CD4-positive, alpha-beta T cell treated with Interleukin-1 beta for 1 hour (primary cell): ENCODE measurements around the gene MYH15.

Source experiments
- DNase-seq, 2 donors: peaks; one replicate each; pipeline ENCODE4 v3.0.0-alpha.2; 2020 to 2022

The MYH15 gene

GRCh38 chr3:108510496-108510895 lies at the start of gene MYH15:
TSS of gene MYH15 (minus strand) at chr3:108510596. CDS start at chr3:108510530, 66 bp downstream.
- no peak for DNase-seq

- no peak for DNase-seq
Observed at GRCh38 chr3:108555966-108556581, 45.7 kb upstream of the MYH15 start.

GRCh38 chr3:108554913-108555571 lies 44.6 kb upstream of the MYH15 start:
- no peak for DNase-seq

GRCh38 chr3:108554229-108554628 lies 43.8 kb upstream of the MYH15 start:
- DNase-seq: no peak

GRCh38 chr3:108552267-108553159 lies 42.1 kb upstream of the MYH15 start:
- peak in 1 of 2 donors; percentile 59 for DNase-seq

GRCh38 chr3:108548886-108549285 lies 38.5 kb upstream of the MYH15 start:
- DNase-seq: no peak

- DNase-seq: no peak
Observed at GRCh38 chr3:108548304-108548703, 37.9 kb upstream of the MYH15 start.

GRCh38 chr3:108546692-108547091 lies 36.3 kb upstream of the MYH15 start:
- no peak for DNase-seq

GRCh38 chr3:108546247-108546646 lies 35.9 kb upstream of the MYH15 start:
- peak in 1 of 2 donors; percentile 8 for DNase-seq

- DNase-seq: no peak
Observed at GRCh38 chr3:108538083-108538482, 27.7 kb upstream of the MYH15 start.

GRCh38 chr3:108528459-108529252 lies 18.3 kb upstream of the MYH15 start:
- DNase-seq: peak in 1 of 2 donors; percentile 25

- DNase-seq: no peak
Observed at GRCh38 chr3:108527817-108528216, 17.4 kb upstream of the MYH15 start.

- DNase-seq: no peak
Observed at GRCh38 chr3:108527109-108527508, 16.7 kb upstream of the MYH15 start.

- no peak for DNase-seq
Observed at GRCh38 chr3:108525971-108526370, 15.6 kb upstream of the MYH15 start.

- DNase-seq: no peak
Observed at GRCh38 chr3:108525256-108525655, 14.9 kb upstream of the MYH15 start.

GRCh38 chr3:108524537-108524936 lies 14.1 kb upstream of the MYH15 start:
- DNase-seq: no peak

- DNase-seq: no peak
Observed at GRCh38 chr3:108518895-108519294, 8.5 kb upstream of the MYH15 start.

- DNase-seq: no peak
Observed at GRCh38 chr3:108516881-108517280, 6.5 kb upstream of the MYH15 start.

GRCh38 chr3:108513961-108514360 lies 3.6 kb upstream of the MYH15 start:
- DNase-seq: no peak

- no peak for DNase-seq
Observed at GRCh38 chr3:108512671-108513070, 2.3 kb upstream of the MYH15 start.

GRCh38 chr3:108511490-108511889 lies 1.1 kb upstream of the MYH15 start:
- no peak for DNase-seq

- no peak for DNase-seq
Observed at GRCh38 chr3:108511055-108511454, 659 bp upstream of the MYH15 start.

- no peak for DNase-seq
Observed at GRCh38 chr3:108509871-108510270, 525 bp downstream of the MYH15 start.
